K562 (cell line): ENCODE results near the gene TMEM270. TPM values are rescaled to one million over a fixed set of nuclear protein-coding genes. Genes with fewer than 3 reads are reported as not detected.

Source experiments
- ATAC-seq: fragments of 200-7000 bp; cut with Tn5 transposase; 3 replicates; pipeline ENCODE4 v1.9.1; 2020; ENCODE audit warnings: moderate library complexity
- BruUV-seq: library from RNA; stranded (reverse); fragments of 400-500 nt; replicated peaks from 2 replicates; lab custom pipeline; 2021; lab: Mats Ljungman, UMichigan
- CTCF ChIA-PET: fragments of 300-600 bp; formaldehyde crosslinking; extraction: SDS; loops from one replicate; lab custom pipeline; 2021; ENCODE audit warnings: low intra/inter-chr PET ratio; lab: Yijun Ruan, JAX
- POLR2A ChIA-PET: fragments of 300-600, 350-650 bp; sonication (Branson Sonifier 250); formaldehyde crosslinking; extraction: SDS; loops from one replicate; lab custom pipeline; 2021; ENCODE audit warnings: antibody characterized with exemption, inconsistent platforms; lab: Yijun Ruan, JAX
- DNase-seq, 4 experiments: peaks; one replicate each; pipeline versions ENCODE4 v3.0.0 to v3.0.0-alpha.2; 2011 to 2018; ENCODE audit warnings: low spot score in 3 of 4, mixed read lengths in 3 of 4; ENCODE audit errors: extremely low read depth in 1 of 4
- FAIRE-seq: peaks from 2 replicates; lab custom pipeline; 2011; peaks lifted over from hg19 to GRCh38; lab: Jason Lieb, UNC
- H2AFZ ChIP-seq: 2 replicates; pipeline ENCODE4 v1.6.0; 2011; ENCODE audit warnings: low read depth, low read length, control low read depth, inconsistent platforms
- H3K27ac ChIP-seq: fragments of 200-600 bp; 3 replicates; pipeline ENCODE4 v1.8.0; 2011; ENCODE audit warnings: low read depth, mild to moderate bottlenecking, control low read depth, inconsistent platforms, low read length, moderate library complexity, mixed read lengths; ENCODE audit errors: extremely low read depth
- H3K27me3 ChIP-seq, 2 experiments: fragments of 300-600 bp in 1 of 2; 2 replicates in 1 of 2; 3 replicates in 1 of 2; pipeline versions ENCODE4 v1.6.0 to v1.8.0; 2011; ENCODE audit warnings: inconsistent platforms in 2 of 2, low read length in 2 of 2, mild to moderate bottlenecking in 1 of 2, mixed read lengths in 1 of 2, moderate library complexity in 1 of 2; ENCODE audit not compliant: control insufficient read depth in 2 of 2, insufficient read depth in 2 of 2
- H3K36me3 ChIP-seq: fragments of 300-600 bp; 3 replicates; pipeline ENCODE4 v1.8.0; 2011; ENCODE audit warnings: mild to moderate bottlenecking, low read length, inconsistent platforms; ENCODE audit not compliant: control insufficient read depth, insufficient read depth
- H3K4me1 ChIP-seq, 2 experiments: fragments of 200-600 bp in 1 of 2; replicated peaks in 1 of 2; 2 replicates in 1 of 2; 3 replicates in 1 of 2; pipeline versions ENCODE4 v1.5.1 to v1.8.0; 2011; ENCODE audit warnings: inconsistent platforms in 2 of 2, low read length in 2 of 2, mild to moderate bottlenecking in 1 of 2, mixed read lengths in 1 of 2, moderate library complexity in 1 of 2; ENCODE audit not compliant: control insufficient read depth in 2 of 2, insufficient read depth in 2 of 2
- H3K4me2 ChIP-seq: 2 replicates; pipeline ENCODE4 v1.6.1; 2011; ENCODE audit warnings: low read length, control low read depth, inconsistent platforms, mixed read lengths; ENCODE audit not compliant: insufficient read depth
- H3K4me3 ChIP-seq: fragments of 200-600 bp; sonication (generic), shearing (Covaris generic); 2 replicates; pipeline ENCODE4 v1.5.1; 2016; ENCODE audit warnings: control low read depth, inconsistent platforms
- H3K79me2 ChIP-seq: fragments of 200-600 bp; 3 replicates; pipeline ENCODE4 v1.8.0; 2011; ENCODE audit warnings: low read length, inconsistent platforms; ENCODE audit not compliant: control insufficient read depth, insufficient read depth
- H3K9ac ChIP-seq, 2 experiments: 2 replicates each; pipeline versions ENCODE4 v1.6.0 to v1.6.1; 2011; ENCODE audit warnings: low read depth in 2 of 2, low read length in 2 of 2, control low read depth in 1 of 2, inconsistent platforms in 1 of 2, mild to moderate bottlenecking in 1 of 2, mixed read lengths in 1 of 2; ENCODE audit not compliant: insufficient read depth in 1 of 2
- H3K9me1 ChIP-seq: one replicate; pipeline ENCODE4 v1.6.0; 2011; ENCODE audit warnings: inconsistent platforms, mild to moderate bottlenecking, low read length, moderate library complexity; ENCODE audit not compliant: control insufficient read depth, insufficient read depth
- H3K9me3 ChIP-seq: replicated peaks from 2 replicates; pipeline ENCODE4 v1.5.1; 2011; ENCODE audit warnings: low read depth, low read length, inconsistent platforms; ENCODE audit not compliant: control insufficient read depth, insufficient read depth
- H4K20me1 ChIP-seq: replicated peaks from 2 replicates; pipeline ENCODE4 v1.6.1; 2011; ENCODE audit warnings: low read length, inconsistent platforms, mixed read lengths; ENCODE audit not compliant: control insufficient read depth, insufficient read depth
- ETV6 ChIP-seq, 3 experiments: fragments of 150-350 bp in 1 of 3; sonication (generic) in 1 of 3; formaldehyde crosslinking in 1 of 3; IDR thresholded peaks; 2 replicates each; pipeline versions ENCODE4 v1.6.1 to v1.8.0; 2014 to 2022; ENCODE audit warnings: borderline replicate concordance in 2 of 3, low read depth in 2 of 3, antibody characterized with exemption in 1 of 3, low read length in 1 of 3, mild to moderate bottlenecking in 1 of 3, missing genetic modification reagents in 1 of 3
- TFAP4 ChIP-seq: sonication (generic); formaldehyde crosslinking; IDR thresholded peaks from 2 replicates; pipeline ENCODE4 v1.8.0; 2022; ENCODE audit warnings: missing genetic modification reagents, mild to moderate bottlenecking, moderate library complexity, borderline replicate concordance
- WGBS: fragments of 100-300 bp; shearing (Covaris generic); methylation state at CpG from one replicate; pipeline ENCODE4 v1.1.6; 2016; ENCODE audit warnings: low coverage, mixed read lengths; ENCODE audit not compliant: insufficient coverage; ENCODE audit errors: missing lambda C conversion rate; 5-methylcytosine and 5-hydroxymethylcytosine counted together
- in situ Hi-C: fragments of 300-500 bp; cut with MboI; formaldehyde crosslinking; loops from 4 replicates; pipeline ENCODE4 v1.15.0; 2018; ENCODE audit warnings: inconsistent platforms, mixed read lengths
- intact Hi-C: fragments of 100-400 bp; cut with micrococcal nuclease; formaldehyde crosslinking; loops from 2 replicates; pipeline ENCODE4 v1.14.2; 2022
- polyA plus RNA-seq, 8 experiments: library from polyadenylated mRNA; depleted of rRNA in 4 of 8; stranded (reverse) in 5 of 8; unstranded in 3 of 8; fragments of >200 nt; fragmentation: Nextera tagmentation in 2 of 8; fragmentation: Illumina TruSeq in 1 of 8; extraction: Ambion mirVana in 2 of 8; extraction: Trizol in 1 of 8; gene quantifications; 2 replicates each; pipeline versions ENCODE4 v1.2.1 to v1.2.3, GENCODE V29; 2011 to 2014; ENCODE audit warnings: inconsistent platforms in 1 of 8, missing spikeins in 1 of 8
- total RNA-seq, 7 experiments: library from RNA; depleted of rRNA in 6 of 7; stranded (reverse); fragments of >200 nt in 6 of 7; fragmentation: Illumina TruSeq in 2 of 7; extraction: Trizol in 2 of 7; gene quantifications; 2 replicates each; pipeline versions ENCODE4 v1.2.1 to v1.2.3, GENCODE V29; 2011 to 2021; ENCODE audit warnings: low replicate concordance in 1 of 7

Gene TMEM270
- total and polyA plus RNA-seq, 9 of the 15 experiments (the other 6 are each of a cell fraction or from before 2014, with no cell fraction given) = not detected

- in situ Hi-C loops (no loop called here), intact Hi-C loops (no loop called here)
- Histone ChIP-seq H3K27ac (no peak overlapping the region), H3K36me3 (no peaks in the 10 kb centered on the region), H3K9me3 (no peaks in the 10 kb centered on the region), H3K4me3 (no peak overlapping the region), H3K27me3 (peaks cover 0 to 38% of the 10 kb centered on the region in 2 experiments; a peak in 3 of 5 replicates), H3K9me1 (no peaks in the 10 kb centered on the region), H3K79me2 (no peaks in the 10 kb centered on the region), H3K9ac (no peak overlapping the region; a peak in 1 of 4 replicates)
- ATAC-seq = no peak
- no TSS peak for BruUV-seq
- POLR2A ChIA-PET = interaction anchor here (1.2 kb wide), 1 partner anchor 9 kb away, joined by 4 read pairs; no protein-coding TSS in a partner anchor
- no peak for DNase-seq
- CTCF ChIA-PET = no interaction called here
- TF ChIP-seq ETV6 (IDR thresholded peaks at IDR 0.05; ENCODE audit: borderline replicate concordance in 1 of 2, low read depth in 2 of 2, low read length in 1 of 2) (no peak), ETV6 (CRISPR knock-in tag; IDR thresholded peaks at IDR 0.05; ENCODE audit: borderline replicate concordance) (no peak), TFAP4 (CRISPR knock-in tag) (no peak)
- TF ChIP-seq, all 486 proteins: peak for 0
- Histone ChIP-seq H3K4me2 (no peak overlapping the region), H2AFZ (no peak overlapping the region), H3K4me1 (peaks cover 8 to 29% of the 10 kb centered on the region in 2 experiments; a peak in 4 of 5 replicates), H4K20me1 (peaks cover 19% of the 10 kb centered on the region; the same call in 1 of the 2 replicates)
- 31% methylated on average over 22 of the region's 22 CpGs for WGBS
- no peak for FAIRE-seq
Observed at GRCh38 chr7:73893342-73894101, 32.6 kb downstream of the TMEM270 start.
